ENCODE results near the gene RAD23A. TPM values are rescaled to one million over a fixed set of nuclear protein-coding genes. Genes with fewer than 3 reads are reported as not detected.
"Not testable (repeated sequence)": the region's sequence is repeated elsewhere in the genome, so short reads cannot be mapped to it uniquely, and the experiment has no call there.

The RAD23A gene
- total RNA-seq, 2 donors from 2014 or later = 113 to 145 TPM

DNA sequence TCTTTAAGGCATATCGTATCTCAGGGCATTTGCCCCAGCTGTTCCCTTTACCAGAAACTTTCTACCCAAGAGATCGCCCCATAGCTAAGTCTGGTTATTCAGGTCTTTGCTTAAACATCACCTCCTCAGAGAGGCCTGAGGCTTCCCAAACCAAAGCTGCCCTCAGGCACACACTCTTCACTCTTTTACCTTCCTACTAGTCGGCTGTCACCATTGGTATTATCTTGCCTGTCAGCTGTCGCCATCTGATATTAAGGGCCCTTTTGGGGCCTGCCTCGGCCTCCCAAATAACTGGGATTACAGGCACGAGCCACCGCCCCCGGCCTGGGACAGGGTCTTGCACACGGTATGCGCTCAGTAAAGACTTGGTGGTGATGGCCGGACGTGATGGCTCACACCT lies 10.3 kb downstream of the RAD23A start:
- no peaks in the 10 kb centered on the region for H3K27me3 ChIP-seq (replicated peaks; ENCODE audit: insufficient read depth)
- H3K36me3 ChIP-seq = peaks cover 0 to 15% of the 10 kb centered on the region in 2 donors
- no peak for DNase-seq (ENCODE audit: low spot score)
- intact Hi-C loops (cut with DNase I) = no loop called here
- H3K9me3 ChIP-seq = no peaks in the 10 kb centered on the region
- peaks cover 6% of the 10 kb centered on the region for H3K4me1 ChIP-seq (replicated peaks)
- peak overlapping the region; percentile 70 to 97 for H3K4me3 ChIP-seq
- 56% methylated on average over 12 of the region's 12 CpGs for WGBS
- peak overlapping the region; percentile 86 to 95 for H3K27ac ChIP-seq
- TF ChIP-seq POLR2AphosphoS5 (IDR thresholded peaks at IDR 0.05) = no peak
- no peak for TF ChIP-seq CTCF (IDR thresholded peaks at IDR 0.05)
- no peak for TF ChIP-seq POLR2A (IDR thresholded peaks at IDR 0.05)

DNA sequence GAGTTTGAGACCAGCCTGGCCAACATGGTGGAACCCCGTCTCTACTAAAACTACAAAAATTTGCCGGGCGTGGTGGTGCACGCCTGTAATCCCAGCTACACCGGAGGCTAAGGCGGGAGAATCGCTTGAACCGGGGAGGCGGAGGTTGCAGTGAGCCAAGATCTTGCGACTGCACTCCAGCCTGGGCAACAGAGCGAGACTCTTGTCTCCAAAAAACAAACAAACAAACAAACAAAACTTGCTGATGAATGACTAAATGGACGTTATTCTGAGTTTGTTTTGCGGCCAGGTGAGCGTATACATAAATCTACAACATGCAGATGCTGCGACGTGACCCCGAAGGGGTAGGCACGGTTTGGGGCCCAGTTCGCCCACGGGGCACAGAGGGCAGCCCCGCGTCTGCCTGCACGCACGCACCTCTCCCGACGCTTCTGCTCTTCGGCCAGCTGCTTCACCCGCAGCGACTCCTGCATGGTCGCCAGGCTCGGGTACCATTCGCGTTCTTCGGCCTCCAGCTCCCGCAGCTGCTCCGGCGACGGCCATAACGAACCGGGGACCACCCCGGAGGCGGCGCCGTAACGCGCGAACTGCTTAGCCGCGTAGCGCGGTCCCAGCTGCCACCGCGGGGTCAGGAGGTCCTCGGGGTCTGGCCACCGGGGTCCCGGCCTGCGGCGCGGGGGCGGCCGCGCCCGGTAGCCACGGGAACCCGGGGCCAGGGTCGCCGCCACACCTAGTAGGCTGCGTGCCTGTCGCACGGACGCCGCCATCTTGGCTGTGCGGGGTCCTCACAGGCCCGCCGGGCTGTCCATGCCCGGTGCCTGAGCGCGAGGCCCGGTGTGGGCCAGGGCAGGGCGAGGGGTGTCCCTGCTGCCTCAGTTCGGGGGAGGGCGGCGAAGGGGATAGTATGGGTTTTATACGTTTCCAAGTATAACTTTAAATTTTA lies 11.1 kb downstream of the RAD23A start, which contains the start of gene GADD45GIP1:
GADD45GIP1 (minus strand) TSS at position 778 of the 943 bp plus-strand sequence; CDS start at position 767, 11 bp downstream.
- 5% methylated on average over 67 of the region's 84 CpGs for WGBS
- H3K4me3 ChIP-seq = peak within 1 kb of the TSS; percentile 70 to 97
- DNase-seq (ENCODE audit: low spot score) = peak; percentile 44
- H3K9me3 ChIP-seq = no peaks in the 10 kb centered on the region
- intact Hi-C loops (cut with DNase I) = no loop called here
- no peaks in the 10 kb centered on the region for H3K27me3 ChIP-seq (replicated peaks; ENCODE audit: insufficient read depth)
- H3K4me1 ChIP-seq (replicated peaks) = peaks cover 6% of the 10 kb centered on the region
- peaks cover 0 to 15% of the 10 kb centered on the region in 2 donors for H3K36me3 ChIP-seq
- TF ChIP-seq POLR2A (IDR thresholded peaks at IDR 0.05) (no peak), POLR2AphosphoS5 (IDR thresholded peaks at IDR 0.05) (peak; percentile 16), CTCF (IDR thresholded peaks at IDR 0.05) (no peak)
- peak within 1 kb of the TSS; percentile 86 to 95 for H3K27ac ChIP-seq

GRCh38 chr19:12957389-12957952 lies 11.8 kb downstream of the RAD23A start:
- intact Hi-C loops (cut with DNase I); H3K9me3 ChIP-seq; DNase-seq (ENCODE audit: low spot score); H3K4me1 ChIP-seq (replicated peaks); H3K27me3 ChIP-seq (replicated peaks; ENCODE audit: insufficient read depth): not testable (repeated sequence)
- peaks cover 0 to 15% of the 10 kb centered on the region in 2 donors for H3K36me3 ChIP-seq
- WGBS = 41% methylated on average over 31 of the region's 31 CpGs
- peak overlapping the region; percentile 70 to 97 for H3K4me3 ChIP-seq
- H3K27ac ChIP-seq = peak overlapping the region; percentile 86 to 95

DNA sequence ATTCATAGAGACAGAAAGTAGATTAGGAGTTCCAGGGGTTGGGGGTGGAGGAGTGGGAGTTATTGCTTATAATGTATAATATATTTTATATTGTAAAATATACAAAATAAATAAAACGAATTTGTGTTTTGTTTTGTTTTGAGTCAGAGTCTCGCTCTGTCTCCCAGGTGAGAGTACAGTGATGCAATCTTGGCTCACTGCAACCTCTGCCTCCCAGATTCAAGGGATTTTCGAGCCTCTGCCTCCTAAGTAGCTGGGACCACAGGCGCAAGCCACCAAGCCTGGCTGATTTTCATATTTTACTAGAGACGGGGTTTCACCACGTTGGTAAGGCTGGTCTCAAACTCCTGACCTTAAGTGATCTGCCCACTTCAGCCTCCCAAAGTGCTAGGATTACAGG lies 13.8 kb downstream of the RAD23A start:
- intact Hi-C loops (cut with DNase I) = no loop called here
- Histone ChIP-seq H3K36me3 (peaks cover 0 to 3% of the 10 kb centered on the region in 2 donors), H3K27ac (no peak overlapping the region), H3K27me3 (replicated peaks; ENCODE audit: insufficient read depth) (no peaks in the 10 kb centered on the region), H3K4me1 (replicated peaks) (peaks cover 5% of the 10 kb centered on the region), H3K4me3 (no peak overlapping the region), H3K9me3 (no peaks in the 10 kb centered on the region)
- no peak for DNase-seq (ENCODE audit: low spot score)
- 72% methylated on average over 6 of the region's 6 CpGs for WGBS
- no peak for TF ChIP-seq POLR2A (IDR thresholded peaks at IDR 0.05)
- no peak for TF ChIP-seq POLR2AphosphoS5 (IDR thresholded peaks at IDR 0.05)
- no peak for TF ChIP-seq CTCF (IDR thresholded peaks at IDR 0.05)

- intact Hi-C loops (cut with DNase I) = loop anchor here (10.0 kb wide), 1 partner anchor 620 kb away; no protein-coding TSS in a partner anchor
- H3K9me3 ChIP-seq = no peaks in the 10 kb centered on the region
- H3K27me3 ChIP-seq (replicated peaks; ENCODE audit: insufficient read depth) = no peaks in the 10 kb centered on the region
- WGBS = 0% methylated on average over 34 of the region's 34 CpGs
- H3K36me3 ChIP-seq = no peaks in the 10 kb centered on the region
- peak overlapping the region; percentile 62 to 66 for H3K27ac ChIP-seq
- H3K4me1 ChIP-seq (replicated peaks) = no peaks in the 10 kb centered on the region
- peak; percentile 61 for DNase-seq (ENCODE audit: low spot score)
- peak overlapping the region; percentile 19 to 31 for H3K4me3 ChIP-seq
- TF ChIP-seq CTCF (IDR thresholded peaks at IDR 0.05) = peak; percentile 80 to 97 (median 90)
- no peak for TF ChIP-seq POLR2A (IDR thresholded peaks at IDR 0.05)
- TF ChIP-seq POLR2AphosphoS5 (IDR thresholded peaks at IDR 0.05) = peak; percentile 24
Measured at GRCh38 chr19:12965017-12965811, 19.6 kb downstream of the RAD23A start.

Data from prostate gland (tissue), 2 donors.